Endodermal cell (in vitro differentiated cells): Measurements from ENCODE around the gene ANKRD44. TPM values are rescaled to one million over a fixed set of nuclear protein-coding genes. Genes with fewer than 3 reads are reported as not detected.

Source experiments
- DNase-seq: peaks from one replicate; pipeline ENCODE4 v3.0.0-alpha.2; 2017
- H3K27ac ChIP-seq: 2 replicates; pipeline ENCODE4 v1.5.1; 2013; ENCODE audit warnings: mild to moderate bottlenecking, low read depth, low read length, moderate library complexity
- H3K27me3 ChIP-seq: 2 replicates; pipeline ENCODE4 v1.6.1; 2013; ENCODE audit warnings: mild to moderate bottlenecking, low read length, moderate library complexity; ENCODE audit not compliant: insufficient read depth, control insufficient read depth, poor library complexity, severe bottlenecking
- H3K36me3 ChIP-seq: 2 replicates; pipeline ENCODE4 v1.7.0; 2013; ENCODE audit warnings: mild to moderate bottlenecking, low read length, moderate library complexity; ENCODE audit not compliant: control insufficient read depth, insufficient read depth
- H3K4me1 ChIP-seq: one replicate; pipeline ENCODE4 v1.7.0; 2013; ENCODE audit warnings: low read length; ENCODE audit not compliant: control insufficient read depth, insufficient read depth
- H3K4me3 ChIP-seq: 2 replicates; pipeline ENCODE4 v1.5.1; 2013; ENCODE audit warnings: mild to moderate bottlenecking, low read length, moderate library complexity
- H3K9ac ChIP-seq: 2 replicates; pipeline ENCODE4 v1.6.1; 2013; ENCODE audit warnings: mild to moderate bottlenecking, low read length, moderate library complexity; ENCODE audit not compliant: poor library complexity, severe bottlenecking; ENCODE audit errors: extremely low read depth
- H3K9me3 ChIP-seq: 2 replicates; pipeline ENCODE4 v1.6.1; 2013; ENCODE audit warnings: mild to moderate bottlenecking, low read length, moderate library complexity; ENCODE audit not compliant: control insufficient read depth
- H3K27ac Mint-ChIP-seq: 2 replicates; pipeline ENCODE4 v1.8.0; 2020; ENCODE audit warnings: mixed read lengths
- H3K27me3 Mint-ChIP-seq: 2 replicates; pipeline ENCODE4 v1.8.0; 2021; ENCODE audit warnings: mild to moderate bottlenecking, mixed read lengths; ENCODE audit not compliant: insufficient read depth
- H3K36me3 Mint-ChIP-seq: 2 replicates; pipeline ENCODE4 v1.8.0; 2020; ENCODE audit warnings: low read depth, mixed read lengths
- H3K4me1 Mint-ChIP-seq: 2 replicates; pipeline ENCODE4 v1.8.0; 2020; ENCODE audit warnings: mixed read lengths
- H3K4me3 Mint-ChIP-seq: 2 replicates; pipeline ENCODE4 v1.8.0; 2020; ENCODE audit warnings: mild to moderate bottlenecking, moderate library complexity, mixed read lengths
- H3K9me3 Mint-ChIP-seq: 2 replicates; pipeline ENCODE4 v1.8.0; 2020; ENCODE audit warnings: mild to moderate bottlenecking, mixed read lengths
- WGBS, 2 experiments: methylation state at CpG; one replicate each; pipeline versions ENCODE4 v1.1.5 to v1.1.7; 2013; ENCODE audit warnings: missing lambda C conversion rate in 2 of 2, mixed read lengths in 1 of 2; ENCODE audit not compliant: insufficient coverage in 1 of 2, insufficient read length in 1 of 2; 5-methylcytosine and 5-hydroxymethylcytosine counted together
- total RNA-seq, 2 donors: library from RNA; stranded (reverse); fragmentation: NEBNext Ultra II Directional in 1 of 2; extraction: Animal tissue kit (Norgen Biotek cat#: 25700) in 1 of 2; gene quantifications; 2 replicates in 1 of 2; 3 replicates in 1 of 2; pipeline ENCODE4 v1.2.1, GENCODE V29; 2021
- TF ChIP-seq, protein P1 (sequence below): fragments of 200-600 bp; sonication (generic); conservative IDR thresholded peaks from 2 replicates; pipeline ENCODE4 v1.5.0; 2021; ENCODE audit warnings: antibody characterized with exemption, mild to moderate bottlenecking

ANKRD44 gene
- total RNA-seq, 2 donors from 2014 or later, result 6.2 to 10.6 TPM

DNA sequence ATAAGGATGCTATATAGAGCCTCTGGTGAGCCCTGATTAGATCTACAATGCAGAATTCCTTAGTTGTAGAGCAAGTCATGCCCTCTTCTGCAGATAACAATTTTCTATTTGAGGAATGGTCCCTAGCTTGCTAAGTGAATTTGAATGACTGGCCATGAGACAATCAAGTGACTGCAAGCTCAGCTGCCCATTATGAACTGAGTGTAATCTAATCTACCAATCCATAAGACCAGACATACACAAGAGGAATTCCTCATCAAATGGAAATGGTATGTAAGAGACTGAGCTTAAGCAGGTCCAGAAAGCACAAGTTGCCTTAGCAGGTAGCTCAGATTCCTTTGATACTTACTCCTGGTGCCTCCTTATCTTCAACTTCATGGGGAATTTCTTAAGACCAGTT is 4.8 kb upstream of the ANKRD44 start:
- Mint-ChIP-seq H3K4me3 (no peak overlapping the region), H3K27me3 (peaks cover 14% of the 10 kb centered on the region), H3K4me1 (peaks cover 33% of the 10 kb centered on the region), H3K27ac (no peak overlapping the region), H3K9me3 (no peaks in the 10 kb centered on the region), H3K36me3 (no peaks in the 10 kb centered on the region)
- TF ChIP-seq, protein P1, sequence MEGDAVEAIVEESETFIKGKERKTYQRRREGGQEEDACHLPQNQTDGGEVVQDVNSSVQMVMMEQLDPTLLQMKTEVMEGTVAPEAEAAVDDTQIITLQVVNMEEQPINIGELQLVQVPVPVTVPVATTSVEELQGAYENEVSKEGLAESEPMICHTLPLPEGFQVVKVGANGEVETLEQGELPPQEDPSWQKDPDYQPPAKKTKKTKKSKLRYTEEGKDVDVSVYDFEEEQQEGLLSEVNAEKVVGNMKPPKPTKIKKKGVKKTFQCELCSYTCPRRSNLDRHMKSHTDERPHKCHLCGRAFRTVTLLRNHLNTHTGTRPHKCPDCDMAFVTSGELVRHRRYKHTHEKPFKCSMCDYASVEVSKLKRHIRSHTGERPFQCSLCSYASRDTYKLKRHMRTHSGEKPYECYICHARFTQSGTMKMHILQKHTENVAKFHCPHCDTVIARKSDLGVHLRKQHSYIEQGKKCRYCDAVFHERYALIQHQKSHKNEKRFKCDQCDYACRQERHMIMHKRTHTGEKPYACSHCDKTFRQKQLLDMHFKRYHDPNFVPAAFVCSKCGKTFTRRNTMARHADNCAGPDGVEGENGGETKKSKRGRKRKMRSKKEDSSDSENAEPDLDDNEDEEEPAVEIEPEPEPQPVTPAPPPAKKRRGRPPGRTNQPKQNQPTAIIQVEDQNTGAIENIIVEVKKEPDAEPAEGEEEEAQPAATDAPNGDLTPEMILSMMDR, result no peak
- no peak overlapping the region for H3K9ac ChIP-seq
- peaks cover 9% of the 10 kb centered on the region for H3K4me1 ChIP-seq
- DNase-seq, result no peak
- H3K4me3 ChIP-seq, result no peak overlapping the region
- peaks cover 13% of the 10 kb centered on the region for H3K27me3 ChIP-seq
- H3K9me3 ChIP-seq, result no peaks in the 10 kb centered on the region
- no peaks in the 10 kb centered on the region for H3K36me3 ChIP-seq
- H3K27ac ChIP-seq, result no peak overlapping the region

DNA sequence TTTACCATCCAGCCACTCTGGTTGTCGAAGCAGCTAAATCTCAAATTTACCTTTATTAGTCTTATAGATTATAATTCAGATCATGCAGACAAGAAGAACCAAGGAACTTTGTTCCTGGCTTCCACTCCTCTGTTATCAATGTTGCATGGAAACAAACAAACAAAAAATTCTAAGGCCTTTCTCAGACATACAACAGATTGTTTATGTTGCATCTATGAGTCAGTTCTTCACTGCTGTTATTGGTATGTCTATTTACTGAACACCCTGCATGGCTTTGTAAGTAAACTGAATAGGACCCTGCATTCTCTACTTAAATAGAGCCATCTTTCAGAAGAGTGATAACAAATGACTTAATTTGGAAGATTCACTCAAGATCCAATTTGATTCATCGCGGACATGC is 1.6 kb upstream of the ANKRD44 start:
- Mint-ChIP-seq H3K27ac (no peak overlapping the region), H3K36me3 (no peaks in the 10 kb centered on the region), H3K4me1 (peaks cover 29% of the 10 kb centered on the region), H3K4me3 (no peak overlapping the region), H3K27me3 (peaks cover 37% of the 10 kb centered on the region), H3K9me3 (no peaks in the 10 kb centered on the region)
- Histone ChIP-seq H3K27ac (no peak overlapping the region), H3K9ac (no peak overlapping the region), H3K4me3 (no peak overlapping the region), H3K27me3 (peaks cover 33% of the 10 kb centered on the region), H3K9me3 (no peaks in the 10 kb centered on the region), H3K4me1 (peaks cover 9% of the 10 kb centered on the region), H3K36me3 (no peaks in the 10 kb centered on the region)
- TF ChIP-seq, protein P1, result no peak
- no peak for DNase-seq
- 93 to 100% methylated on average over 3 of the region's 3 CpGs for WGBS, 2 experiments

DNA sequence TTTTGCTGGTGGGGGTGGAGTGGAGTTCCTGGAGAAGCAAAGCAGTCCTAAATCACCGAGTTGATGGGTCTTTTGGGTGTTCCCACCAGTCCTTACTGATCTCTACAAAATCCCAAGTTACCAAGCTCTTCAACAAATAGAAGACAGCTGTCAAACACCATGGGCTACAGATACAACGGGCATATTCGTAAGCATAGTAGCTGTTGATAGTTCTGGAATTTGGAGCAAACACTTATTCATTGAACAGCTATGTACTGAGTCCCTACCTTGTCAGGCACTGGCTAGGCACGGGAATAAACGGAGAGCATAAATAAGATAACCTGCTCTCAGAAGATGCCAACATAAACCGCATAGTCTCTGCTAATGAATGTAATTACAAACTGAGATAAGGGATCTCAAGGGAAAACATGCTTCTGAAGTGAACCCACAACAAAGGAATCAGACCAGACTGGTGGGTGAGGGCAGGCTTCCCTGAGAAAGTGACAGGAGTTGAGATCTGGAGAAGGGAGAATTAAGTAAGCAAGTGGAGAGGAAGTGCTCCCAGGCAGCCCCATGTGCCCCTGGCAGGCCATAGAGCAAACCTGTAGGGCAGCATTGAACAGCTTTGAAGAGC is 947 bp upstream of the ANKRD44 start:
- 75% methylated on average over 3 to 6 of the region's 6 CpGs for WGBS, 2 experiments
- Mint-ChIP-seq H3K4me3 (peak overlapping the region; percentile 83), H3K9me3 (no peaks in the 10 kb centered on the region), H3K27ac (no peak overlapping the region), H3K4me1 (peaks cover 33% of the 10 kb centered on the region), H3K36me3 (no peaks in the 10 kb centered on the region), H3K27me3 (peaks cover 37% of the 10 kb centered on the region)
- TF ChIP-seq, protein P1, result no peak
- Histone ChIP-seq H3K9ac (peak overlapping the region; percentile 2), H3K27ac (no peak overlapping the region), H3K4me3 (peak overlapping the region; percentile 75), H3K9me3 (no peaks in the 10 kb centered on the region), H3K27me3 (peaks cover 33% of the 10 kb centered on the region), H3K4me1 (peaks cover 9% of the 10 kb centered on the region), H3K36me3 (no peaks in the 10 kb centered on the region)
- DNase-seq, result no peak
